Calu3 (cell line): ENCODE results near the gene MLN. TPM values are rescaled to one million over a fixed set of nuclear protein-coding genes. Genes with fewer than 3 reads are reported as not detected.
A peak's percentile ranks its signal among the peaks of the same experiment; 100 is the strongest.

Experiments used
- BruUV-seq: library from RNA; stranded (reverse); fragments of 400-500 nt; replicated peaks from 2 replicates; lab custom pipeline; 2021; lab: Mats Ljungman, UMichigan
- CTCF ChIA-PET: fragments of 300-600 bp; sonication (Branson Sonifier 250); formaldehyde crosslinking; loops from one replicate; lab custom pipeline; 2022; ENCODE audit warnings: antibody characterized with exemption; lab: Charles Lee
- DNase-seq: peaks from one replicate; pipeline ENCODE4 v3.0.0; 2022
- H3K27ac Mint-ChIP-seq: one replicate; pipeline ENCODE4 v1.8.0; 2022; ENCODE audit warnings: mixed read lengths; ENCODE audit not compliant: unreplicated experiment
- H3K27me3 Mint-ChIP-seq: one replicate; pipeline ENCODE4 v1.8.0; 2022; ENCODE audit warnings: mixed read lengths; ENCODE audit not compliant: unreplicated experiment
- H3K36me3 Mint-ChIP-seq: one replicate; pipeline ENCODE4 v1.8.0; 2022; ENCODE audit warnings: mild to moderate bottlenecking, moderate library complexity, mixed read lengths; ENCODE audit not compliant: insufficient read depth, unreplicated experiment
- H3K4me1 Mint-ChIP-seq: one replicate; pipeline ENCODE4 v1.8.0; 2022; ENCODE audit warnings: mild to moderate bottlenecking, low read depth, mixed read lengths; ENCODE audit not compliant: unreplicated experiment
- H3K4me3 Mint-ChIP-seq: one replicate; pipeline ENCODE4 v1.8.0; 2022; ENCODE audit warnings: mild to moderate bottlenecking, low read depth, moderate library complexity, mixed read lengths; ENCODE audit not compliant: unreplicated experiment
- H3K9me3 Mint-ChIP-seq: one replicate; pipeline ENCODE4 v1.8.0; 2022; ENCODE audit warnings: low read depth, mixed read lengths; ENCODE audit not compliant: unreplicated experiment
- intact Hi-C: fragments of 100-400 bp; cut with micrococcal nuclease; formaldehyde crosslinking; loops from one replicate; pipeline ENCODE4 v1.10.0; 2022; ENCODE audit not compliant: unreplicated experiment
- total RNA-seq: library from RNA; stranded (reverse); gene quantifications from 2 replicates; pipeline ENCODE4 v1.2.3, GENCODE V29; 2022
- TF ChIP-seq, protein P1 (sequence below): fragments of 200-600 bp; IDR thresholded peaks from one replicate; pipeline ENCODE4 v1.8.0; 2022; ENCODE audit warnings: antibody characterized with exemption; ENCODE audit not compliant: unreplicated experiment

The MLN gene
- total RNA-seq, 1 experiment from 2014 or later, result not detected

DNA sequence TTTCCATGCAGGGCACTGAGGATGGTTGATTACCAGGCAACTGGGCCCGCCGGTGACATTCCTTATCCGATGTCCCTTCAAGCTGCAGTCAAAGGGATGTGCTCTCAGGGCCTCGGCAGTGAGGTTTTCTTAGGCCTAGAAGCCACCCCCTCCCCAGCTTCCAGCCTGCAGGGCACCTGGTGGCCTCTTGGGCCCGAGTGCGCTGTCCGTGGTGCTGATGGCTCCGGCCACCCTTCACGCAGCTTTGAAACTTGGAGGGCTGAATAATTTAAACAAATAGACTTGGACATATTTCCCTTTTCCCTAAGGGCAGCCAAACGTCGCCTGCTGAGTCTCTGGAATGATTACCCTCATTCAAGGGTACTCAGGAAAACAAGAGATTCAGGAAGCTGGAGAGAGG, 8.9 kb upstream of the MLN start:
- BruUV-seq, result no TSS peak
- Mint-ChIP-seq H3K4me1 (no peaks in the 10 kb centered on the region), H3K4me3 (no peak overlapping the region), H3K27me3 (peaks cover 100% of the 10 kb centered on the region), H3K27ac (no peak overlapping the region), H3K36me3 (no peaks in the 10 kb centered on the region), H3K9me3 (no peaks in the 10 kb centered on the region)
- peak; percentile 78 for DNase-seq
- TF ChIP-seq, protein P1, sequence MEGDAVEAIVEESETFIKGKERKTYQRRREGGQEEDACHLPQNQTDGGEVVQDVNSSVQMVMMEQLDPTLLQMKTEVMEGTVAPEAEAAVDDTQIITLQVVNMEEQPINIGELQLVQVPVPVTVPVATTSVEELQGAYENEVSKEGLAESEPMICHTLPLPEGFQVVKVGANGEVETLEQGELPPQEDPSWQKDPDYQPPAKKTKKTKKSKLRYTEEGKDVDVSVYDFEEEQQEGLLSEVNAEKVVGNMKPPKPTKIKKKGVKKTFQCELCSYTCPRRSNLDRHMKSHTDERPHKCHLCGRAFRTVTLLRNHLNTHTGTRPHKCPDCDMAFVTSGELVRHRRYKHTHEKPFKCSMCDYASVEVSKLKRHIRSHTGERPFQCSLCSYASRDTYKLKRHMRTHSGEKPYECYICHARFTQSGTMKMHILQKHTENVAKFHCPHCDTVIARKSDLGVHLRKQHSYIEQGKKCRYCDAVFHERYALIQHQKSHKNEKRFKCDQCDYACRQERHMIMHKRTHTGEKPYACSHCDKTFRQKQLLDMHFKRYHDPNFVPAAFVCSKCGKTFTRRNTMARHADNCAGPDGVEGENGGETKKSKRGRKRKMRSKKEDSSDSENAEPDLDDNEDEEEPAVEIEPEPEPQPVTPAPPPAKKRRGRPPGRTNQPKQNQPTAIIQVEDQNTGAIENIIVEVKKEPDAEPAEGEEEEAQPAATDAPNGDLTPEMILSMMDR, result peak; percentile 14
- CTCF ChIA-PET, result interaction anchor here (0.6 to 1.4 kb wide), 4 partner anchors 10 to 648 kb away, joined by 3 to 5 read pairs (median 4); no protein-coding TSS in a partner anchor
- intact Hi-C loops, result no loop called here

GRCh38 chr6:33809594-33809993, 5.8 kb upstream of the MLN start:
- Mint-ChIP-seq H3K27ac (no peak overlapping the region), H3K27me3 (peaks cover 100% of the 10 kb centered on the region), H3K4me1 (no peaks in the 10 kb centered on the region), H3K4me3 (no peak overlapping the region), H3K36me3 (no peaks in the 10 kb centered on the region), H3K9me3 (no peaks in the 10 kb centered on the region)
- DNase-seq, result no peak
- TF ChIP-seq, protein P1, result no peak
- no TSS peak for BruUV-seq
- CTCF ChIA-PET, result no interaction called here
- intact Hi-C loops, result no loop called here

GRCh38 chr6:33808641-33809180, 4.9 kb upstream of the MLN start:
- CTCF ChIA-PET, result interaction anchor here (1.2 kb wide), 1 partner anchor 15 kb away, joined by 3 read pairs; no protein-coding TSS in a partner anchor
- Mint-ChIP-seq H3K27me3 (peaks cover 100% of the 10 kb centered on the region), H3K27ac (no peak overlapping the region), H3K4me1 (no peaks in the 10 kb centered on the region), H3K9me3 (no peaks in the 10 kb centered on the region), H3K4me3 (no peak overlapping the region), H3K36me3 (no peaks in the 10 kb centered on the region)
- TF ChIP-seq, protein P1, result no peak
- intact Hi-C loops, result no loop called here
- no TSS peak for BruUV-seq
- no peak for DNase-seq

DNA sequence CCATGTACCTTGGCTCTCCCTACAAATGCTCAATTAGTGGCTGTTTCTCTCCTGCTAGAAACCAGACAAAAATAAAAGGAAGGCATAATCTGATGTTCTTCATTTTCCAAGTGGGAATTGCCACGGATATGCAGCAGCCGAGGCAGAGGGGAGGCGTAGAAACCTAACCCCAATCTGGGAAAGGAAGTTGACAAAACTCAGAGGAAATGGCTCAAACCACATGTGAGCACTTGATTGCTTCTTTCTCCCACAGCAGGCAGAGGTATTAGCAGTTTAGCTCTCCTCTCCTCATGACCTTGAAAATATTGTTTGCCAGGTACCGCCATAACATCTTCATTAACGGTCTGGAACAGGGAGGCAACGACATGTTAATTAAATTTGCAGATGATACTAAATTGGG, 3.8 kb upstream of the MLN start:
- no peak for DNase-seq
- Mint-ChIP-seq H3K4me3 (no peak overlapping the region), H3K4me1 (no peaks in the 10 kb centered on the region), H3K36me3 (no peaks in the 10 kb centered on the region), H3K27me3 (peaks cover 100% of the 10 kb centered on the region), H3K27ac (no peak overlapping the region), H3K9me3 (no peaks in the 10 kb centered on the region)
- CTCF ChIA-PET, result interaction anchor here (1.2 kb wide), 1 partner anchor 17 kb away, joined by 3 read pairs; no protein-coding TSS in a partner anchor
- intact Hi-C loops, result no loop called here
- TF ChIP-seq, protein P1, result no peak
- no TSS peak for BruUV-seq
